ENCODE measurements around the gene HPX.

HPX gene

GRCh38 chr11:6458352-6459098, 17.7 kb upstream of the HPX start:
- DNase-seq (ENCODE audit: low read depth): no peak

GRCh38 chr11:6457581-6458320, 17.0 kb upstream of the HPX start:
- DNase-seq (ENCODE audit: low read depth): no peak

- no peak for DNase-seq (ENCODE audit: low read depth)
Measured at GRCh38 chr11:6456361-6457073, 15.7 kb upstream of the HPX start.

GRCh38 chr11:6455070-6455469, 14.3 kb upstream of the HPX start:
- no peak for DNase-seq (ENCODE audit: low read depth)

GRCh38 chr11:6453152-6453551, 12.4 kb upstream of the HPX start:
- no peak for DNase-seq (ENCODE audit: low read depth)

- no peak for DNase-seq (ENCODE audit: low read depth)
Measured at GRCh38 chr11:6452219-6452618, 11.4 kb upstream of the HPX start.

- DNase-seq (ENCODE audit: low read depth): no peak
Measured at GRCh38 chr11:6448574-6448973, 7.8 kb upstream of the HPX start.

- peak; percentile 44 for DNase-seq (ENCODE audit: low read depth)
Measured at GRCh38 chr11:6443269-6444003, 2.6 kb upstream of the HPX start.

- no peak for DNase-seq (ENCODE audit: low read depth)
Measured at GRCh38 chr11:6442441-6442840, 1.7 kb upstream of the HPX start.

- peak; percentile 58 for DNase-seq (ENCODE audit: low read depth)
Measured at GRCh38 chr11:6438979-6439571, 1.7 kb downstream of the HPX start.

- DNase-seq (ENCODE audit: low read depth): no peak
Measured at GRCh38 chr11:6437993-6438392, 2.8 kb downstream of the HPX start.

- DNase-seq (ENCODE audit: low read depth): no peak
Measured at GRCh38 chr11:6437423-6437822, 3.4 kb downstream of the HPX start.

GRCh38 chr11:6433998-6434660, 6.7 kb downstream of the HPX start:
- DNase-seq (ENCODE audit: low read depth): no peak

GRCh38 chr11:6431861-6432260, 8.9 kb downstream of the HPX start:
- DNase-seq (ENCODE audit: low read depth): peak; percentile 28

- DNase-seq (ENCODE audit: low read depth): no peak
Measured at GRCh38 chr11:6427516-6427915, 13.3 kb downstream of the HPX start.

GRCh38 chr11:6420677-6421076, 20.1 kb downstream of the HPX start:
- DNase-seq (ENCODE audit: low read depth): no peak

GRCh38 chr11:6419009-6419631, 21.7 kb downstream of the HPX start, which contains the start of gene APBB1:
APBB1 (minus strand) TSS chr11:6419094; CDS start chr11:6411347, 7,747 bp downstream.
- peak; percentile 37 for DNase-seq (ENCODE audit: low read depth)

- no peak for DNase-seq (ENCODE audit: low read depth)
Measured at GRCh38 chr11:6418557-6419008, 22.2 kb downstream of the HPX start.

- no peak for DNase-seq (ENCODE audit: low read depth)
Measured at GRCh38 chr11:6417907-6418556, 22.8 kb downstream of the HPX start.

GRCh38 chr11:6415797-6416196, 25.0 kb downstream of the HPX start:
- DNase-seq (ENCODE audit: low read depth): no peak
